ENCODE measurements around the gene PPP1R3G. TPM values are rescaled to one million over a fixed set of nuclear protein-coding genes. Genes with fewer than 3 reads are reported as not detected.
A peak's percentile ranks its signal among the peaks of the same experiment; 100 is the strongest.
"Not testable (repeated sequence)": the region's sequence is repeated elsewhere in the genome, so short reads cannot be mapped to it uniquely, and the experiment has no call there.

PPP1R3G gene
- 2.0 TPM for total RNA-seq

- ATAC-seq = peak; percentile 28
Observed at GRCh38 chr6:5084781-5085647, at the start of gene PPP1R3G. TSS of gene PPP1R3G (plus strand) at chr6:5085341. CDS start at chr6:5085486, 145 bp downstream.

- peak; percentile 71 for ATAC-seq
Observed at GRCh38 chr6:5036269-5036668, 48.9 kb upstream of the PPP1R3G start.

DNA sequence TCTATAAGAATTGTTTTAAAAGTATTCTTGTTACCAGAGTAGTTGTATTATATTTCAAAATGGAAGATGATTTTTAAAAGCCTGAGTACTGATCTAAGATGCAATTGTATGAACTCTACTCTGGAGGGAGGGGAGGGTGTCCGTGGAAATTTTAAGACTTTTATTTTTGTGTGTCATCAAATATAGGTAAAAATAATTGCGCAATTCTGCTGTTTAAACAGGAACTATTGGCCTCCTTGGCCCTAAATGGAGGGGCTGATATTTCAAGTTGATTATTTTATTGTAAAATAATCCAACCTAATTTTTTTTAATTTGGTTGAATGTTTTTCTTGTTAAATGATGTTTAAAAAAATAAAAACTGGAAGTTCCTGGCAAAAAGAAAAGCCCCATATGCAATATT, 43.2 kb upstream of the PPP1R3G start:
- ATAC-seq = no peak

GRCh38 chr6:5042436-5042835, 42.7 kb upstream of the PPP1R3G start:
- no peak for ATAC-seq

- ATAC-seq = no peak
Observed at GRCh38 chr6:5044866-5045265, 40.3 kb upstream of the PPP1R3G start.

DNA sequence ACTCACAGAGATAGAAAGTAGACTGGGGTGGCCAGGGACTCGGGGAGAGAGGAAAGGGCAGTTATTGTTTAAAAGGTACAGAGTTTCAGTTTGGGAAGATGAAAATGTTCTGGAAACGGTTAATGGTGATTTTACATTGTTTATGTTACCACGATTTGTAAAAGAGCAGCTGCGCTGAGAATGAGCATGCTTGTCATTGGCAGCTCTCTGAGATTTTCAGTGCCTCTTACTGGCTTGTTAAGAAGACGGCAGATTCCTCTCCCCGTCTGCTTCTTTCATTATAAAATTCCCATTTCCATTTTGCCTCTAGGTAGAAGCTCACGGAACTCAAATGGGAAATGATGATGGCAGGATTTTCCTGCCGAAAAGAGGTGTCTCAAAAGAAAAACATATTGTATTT, 39.7 kb upstream of the PPP1R3G start:
- no peak for ATAC-seq

DNA sequence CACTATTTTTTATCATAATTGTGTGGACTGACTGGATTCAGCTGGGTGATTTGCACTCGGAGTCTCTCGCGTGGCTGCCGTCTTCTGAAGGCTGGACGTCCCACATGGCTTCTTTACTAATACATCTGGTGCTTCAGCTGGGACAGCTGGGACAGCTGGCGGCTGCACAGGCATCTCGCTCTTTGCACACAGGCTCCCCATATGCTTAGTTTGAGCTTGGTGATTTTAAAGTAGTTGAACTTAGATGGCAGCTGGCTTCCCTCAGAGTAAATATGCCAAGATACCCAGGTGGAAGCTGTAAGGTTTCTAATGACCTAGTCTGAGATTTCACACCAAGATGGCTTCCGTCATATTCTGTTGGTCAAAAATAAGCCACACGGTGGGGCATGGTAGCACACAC, 38.7 kb upstream of the PPP1R3G start:
- ATAC-seq = no peak

DNA sequence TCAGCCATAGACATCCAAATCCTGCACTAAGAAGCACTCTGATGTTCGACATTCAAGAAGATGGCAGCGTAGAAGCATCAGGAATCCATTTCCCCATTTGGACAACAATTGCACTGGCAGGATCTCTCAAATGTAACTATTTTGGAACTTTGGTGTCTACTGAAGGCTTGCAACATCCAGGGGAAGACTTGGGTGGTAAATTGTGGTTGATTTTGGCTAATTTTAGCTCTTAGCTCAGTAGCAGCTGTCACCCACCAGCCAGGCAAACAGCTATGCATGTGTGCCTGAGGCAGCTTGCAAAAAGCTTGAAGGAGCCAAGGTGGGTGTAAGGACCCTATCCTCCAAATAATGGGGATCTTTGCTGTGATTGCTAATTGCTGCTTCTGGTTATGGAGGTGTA, 35.1 kb upstream of the PPP1R3G start:
- no peak for ATAC-seq

DNA sequence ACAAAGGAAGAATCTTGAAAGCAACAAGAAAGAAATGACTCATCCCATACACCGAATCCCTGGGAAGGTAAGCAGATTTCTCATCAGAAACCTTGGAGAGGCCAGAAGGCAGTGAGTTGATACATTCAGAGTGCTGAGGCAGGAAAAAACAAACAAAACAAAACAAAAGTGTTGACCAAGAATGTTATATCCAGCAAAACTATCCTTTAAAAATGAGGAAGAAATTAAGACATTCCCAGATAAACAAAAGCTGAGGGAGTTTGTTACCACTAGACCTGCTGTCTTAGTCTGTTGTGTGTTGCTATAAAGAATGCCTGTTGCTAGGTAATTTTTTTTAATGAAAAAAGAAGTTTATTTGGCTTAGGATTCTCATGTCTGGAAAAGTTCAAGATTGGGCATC, 33.7 kb upstream of the PPP1R3G start:
- no peak for ATAC-seq

GRCh38 chr6:5053038-5053437, 32.1 kb upstream of the PPP1R3G start:
- no peak for ATAC-seq

GRCh38 chr6:5053864-5054244, 31.3 kb upstream of the PPP1R3G start:
- no peak for ATAC-seq

DNA sequence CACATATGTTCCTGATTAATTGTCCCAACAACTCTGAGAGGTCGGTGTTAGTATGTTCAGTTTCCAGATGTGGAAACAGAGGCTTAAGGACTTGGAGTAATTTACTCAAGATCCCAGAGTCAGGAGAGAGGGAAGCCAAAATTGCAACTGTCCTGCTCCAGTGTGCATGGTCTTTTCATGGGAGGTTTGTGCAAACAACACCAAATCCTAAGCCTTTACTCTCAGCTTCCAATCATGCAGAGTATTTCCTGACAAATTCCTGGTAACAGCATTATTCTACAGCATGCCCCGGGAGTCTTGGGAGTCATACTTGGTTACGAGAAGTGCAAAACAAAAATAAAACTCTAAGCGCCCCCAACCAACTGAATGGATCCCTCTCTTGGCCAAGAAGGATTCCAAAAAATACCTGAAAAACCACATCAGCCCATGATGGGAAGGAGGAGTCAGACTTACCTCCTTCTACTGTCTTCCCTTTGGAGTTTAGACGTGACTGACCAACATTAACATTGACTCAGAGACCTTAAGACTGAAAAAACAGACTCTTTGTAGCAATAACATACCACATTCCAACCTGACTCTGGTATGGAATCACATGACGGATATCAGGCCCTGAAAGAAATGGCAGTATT, 30.8 kb upstream of the PPP1R3G start:
- no peak for ATAC-seq

DNA sequence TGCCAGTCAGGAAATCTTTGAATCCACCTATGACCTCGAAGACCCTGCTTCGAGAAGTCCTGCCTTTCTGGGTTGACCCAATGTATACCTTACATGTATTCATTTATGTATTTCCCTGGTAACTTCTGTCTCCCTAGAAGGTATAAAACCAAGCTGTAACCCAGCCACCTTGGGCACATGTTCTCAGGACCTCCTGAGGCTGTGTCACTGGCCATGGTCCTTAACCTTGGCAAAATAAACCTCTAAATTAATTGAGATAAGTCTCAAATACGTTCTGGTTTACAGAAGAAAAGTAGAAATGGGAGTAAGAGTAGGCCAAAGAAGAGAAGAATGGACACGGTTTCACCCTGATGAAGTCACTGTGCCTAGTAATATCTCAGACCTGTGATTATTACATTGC, 30.0 kb upstream of the PPP1R3G start:
- no peak for ATAC-seq

- no peak for ATAC-seq
Observed at GRCh38 chr6:5058254-5058653, 26.9 kb upstream of the PPP1R3G start.

DNA sequence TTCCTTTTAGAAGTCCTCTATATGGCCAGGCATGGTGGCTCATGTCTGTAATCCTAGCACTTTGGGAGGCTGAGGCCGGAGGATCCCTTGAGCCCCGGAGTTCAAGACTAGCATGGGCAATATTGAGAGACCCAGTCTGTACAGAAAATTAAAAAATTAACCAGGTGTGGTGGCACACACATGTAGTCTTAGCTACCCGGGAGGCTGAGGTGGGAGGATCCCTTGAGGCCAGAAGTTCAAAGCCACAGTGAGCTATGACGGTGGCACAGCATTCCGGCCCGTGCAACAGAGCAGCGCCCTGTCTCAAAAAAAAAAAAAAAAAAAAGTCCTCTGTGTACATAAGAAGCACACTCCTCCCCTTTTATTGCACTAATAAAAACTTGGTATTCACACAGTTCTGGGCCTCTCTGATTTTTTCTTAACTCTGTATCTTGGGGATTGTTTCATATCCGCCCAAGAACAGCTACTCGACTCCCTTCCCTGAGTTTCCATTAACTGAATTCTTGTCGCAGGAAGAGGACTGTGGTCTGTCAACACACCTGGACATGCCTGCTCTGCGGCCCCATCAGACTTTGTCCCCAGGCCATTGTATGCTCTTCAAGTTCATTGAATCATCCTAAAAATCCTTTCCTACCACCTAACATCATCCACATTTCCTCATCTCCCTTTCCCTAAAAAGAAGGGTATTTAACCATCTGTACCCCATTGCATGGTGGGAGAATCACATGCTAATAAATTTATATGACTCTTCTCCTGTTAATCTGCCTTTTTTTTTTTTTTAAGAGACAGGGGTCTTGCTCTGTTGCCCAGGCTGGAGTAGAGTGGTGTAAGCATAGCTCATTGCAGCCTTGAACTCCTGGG, 25.9 kb upstream of the PPP1R3G start:
- no peak for ATAC-seq

DNA sequence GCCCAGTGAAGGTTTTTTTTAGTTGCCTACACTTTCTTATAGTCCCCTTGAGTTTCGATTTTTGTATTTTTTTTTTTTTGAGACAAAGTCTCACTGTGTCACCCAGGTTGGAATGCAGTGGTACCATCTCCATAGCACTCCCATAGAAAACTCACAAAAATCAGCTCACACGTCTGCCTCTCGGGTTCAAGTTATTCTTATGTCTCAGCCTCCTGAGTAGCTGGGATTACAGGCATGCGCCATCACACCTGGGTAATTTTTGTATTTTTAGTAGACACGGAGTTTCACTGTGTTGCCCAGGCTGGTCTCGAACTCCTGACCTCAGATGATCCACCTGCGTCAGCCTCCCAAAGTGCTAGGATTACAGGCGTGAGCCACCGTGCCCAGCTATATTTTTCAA, 24.7 kb upstream of the PPP1R3G start:
- ATAC-seq = not testable (repeated sequence)

DNA sequence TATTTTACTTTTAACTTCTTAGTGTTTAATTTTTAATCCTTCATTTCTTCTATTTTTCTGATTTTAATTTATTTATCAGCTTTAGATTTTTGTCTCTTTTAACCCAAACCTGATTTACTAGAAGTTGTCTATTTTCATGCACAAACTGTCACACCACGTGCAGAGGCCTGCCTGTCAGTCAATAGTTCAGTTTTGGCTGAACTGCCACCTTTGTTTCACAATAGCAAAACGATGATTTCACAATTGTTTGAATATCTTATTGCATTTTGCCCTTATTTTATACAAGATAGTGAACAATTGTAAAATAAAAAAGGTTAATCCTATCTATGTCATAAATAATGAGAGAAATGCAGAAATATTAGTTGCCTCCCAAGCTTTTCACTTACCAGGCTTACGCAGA, 24.0 kb upstream of the PPP1R3G start:
- ATAC-seq = no peak

DNA sequence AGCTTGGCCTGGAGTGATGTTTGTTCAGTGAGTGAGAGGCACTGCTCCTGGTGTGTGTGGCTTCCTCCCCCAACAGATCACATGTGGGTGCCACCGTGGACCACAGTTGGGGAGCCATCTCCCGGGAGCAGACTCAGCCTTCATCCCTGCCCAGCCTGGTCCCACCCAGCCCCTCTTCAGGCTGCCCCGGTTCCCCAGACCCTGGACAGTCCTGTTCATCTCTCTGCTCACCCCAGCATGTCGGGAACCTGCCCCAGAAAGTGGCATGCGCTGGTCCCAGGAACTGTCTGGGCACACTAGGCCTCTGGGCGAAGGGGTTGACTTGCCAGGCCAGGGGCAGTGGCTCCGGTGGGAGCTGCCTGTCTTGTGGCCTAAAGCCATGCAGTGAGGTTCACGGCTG, 21.5 kb upstream of the PPP1R3G start:
- no peak for ATAC-seq

- ATAC-seq = no peak
Observed at GRCh38 chr6:5066456-5067093, 18.6 kb upstream of the PPP1R3G start.

DNA sequence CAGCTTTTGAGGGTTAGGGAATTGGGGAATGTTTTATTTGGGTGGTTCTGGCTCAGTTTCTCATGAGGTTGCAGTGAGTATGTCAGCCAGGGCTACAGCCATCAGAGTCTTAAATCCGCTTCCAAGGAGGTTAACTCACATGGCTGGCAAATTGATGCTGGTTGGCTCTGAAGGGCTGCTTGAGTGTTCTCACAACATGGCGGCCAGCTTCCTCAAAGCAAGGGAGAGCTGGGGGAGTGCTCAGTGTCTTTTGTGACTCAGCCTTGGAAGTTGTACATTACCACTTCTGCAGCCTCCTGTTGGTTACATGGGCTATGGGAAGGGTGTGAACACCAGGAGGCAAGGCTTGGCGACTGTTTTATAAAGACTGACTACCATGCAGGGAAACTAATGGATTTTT, 17.8 kb upstream of the PPP1R3G start:
- no peak for ATAC-seq

DNA sequence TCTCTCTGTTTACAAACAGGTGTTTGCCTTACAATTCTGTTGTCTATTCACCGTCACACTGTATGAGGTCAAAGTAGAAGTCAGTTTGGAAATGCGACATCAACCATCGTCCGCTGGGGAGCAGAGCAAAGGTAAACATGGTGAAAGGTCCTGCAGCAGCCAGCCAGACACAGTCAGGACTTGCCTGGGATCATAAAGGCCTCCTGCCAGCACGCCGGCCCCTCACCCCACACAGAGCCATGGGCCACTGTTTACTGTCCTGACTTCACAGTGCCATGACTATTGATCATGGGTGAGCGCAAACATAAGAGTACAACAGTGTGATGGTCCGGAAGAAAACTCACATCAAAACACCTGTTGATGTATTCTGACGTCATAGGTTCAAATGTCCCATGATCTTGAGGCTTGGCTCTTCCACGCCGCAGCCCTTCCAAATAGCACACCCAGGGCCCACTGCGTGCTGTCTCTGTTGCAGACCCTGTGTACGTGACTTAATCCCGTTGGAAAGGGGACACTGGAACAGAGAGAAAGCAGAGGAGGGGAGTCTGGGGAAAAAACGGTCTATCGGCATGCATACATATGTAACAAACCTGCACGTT, 16.9 kb upstream of the PPP1R3G start:
- ATAC-seq = no peak

GRCh38 chr6:5071216-5071615, 13.9 kb upstream of the PPP1R3G start:
- ATAC-seq = no peak
